Stimulated activated CD8-positive, alpha-beta memory T cell treated with anti-CD3 and anti-CD28 coated beads, Interleukin-15, amount 100 ng/mL, for 24 hours (primary cell): ENCODE measurements around the gene RPTN.

Source experiments
- DNase-seq: peaks from one replicate; pipeline ENCODE4 v3.0.0-alpha.2; 2020; ENCODE audit warnings: low read depth

RPTN gene, protein sequence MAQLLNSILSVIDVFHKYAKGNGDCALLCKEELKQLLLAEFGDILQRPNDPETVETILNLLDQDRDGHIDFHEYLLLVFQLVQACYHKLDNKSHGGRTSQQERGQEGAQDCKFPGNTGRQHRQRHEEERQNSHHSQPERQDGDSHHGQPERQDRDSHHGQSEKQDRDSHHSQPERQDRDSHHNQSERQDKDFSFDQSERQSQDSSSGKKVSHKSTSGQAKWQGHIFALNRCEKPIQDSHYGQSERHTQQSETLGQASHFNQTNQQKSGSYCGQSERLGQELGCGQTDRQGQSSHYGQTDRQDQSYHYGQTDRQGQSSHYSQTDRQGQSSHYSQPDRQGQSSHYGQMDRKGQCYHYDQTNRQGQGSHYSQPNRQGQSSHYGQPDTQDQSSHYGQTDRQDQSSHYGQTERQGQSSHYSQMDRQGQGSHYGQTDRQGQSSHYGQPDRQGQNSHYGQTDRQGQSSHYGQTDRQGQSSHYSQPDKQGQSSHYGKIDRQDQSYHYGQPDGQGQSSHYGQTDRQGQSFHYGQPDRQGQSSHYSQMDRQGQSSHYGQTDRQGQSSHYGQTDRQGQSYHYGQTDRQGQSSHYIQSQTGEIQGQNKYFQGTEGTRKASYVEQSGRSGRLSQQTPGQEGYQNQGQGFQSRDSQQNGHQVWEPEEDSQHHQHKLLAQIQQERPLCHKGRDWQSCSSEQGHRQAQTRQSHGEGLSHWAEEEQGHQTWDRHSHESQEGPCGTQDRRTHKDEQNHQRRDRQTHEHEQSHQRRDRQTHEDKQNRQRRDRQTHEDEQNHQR

GRCh38 chr1:152159144-152159543 is at the start of gene RPTN:
Gene RPTN, minus strand, starts transcription at chr1:152159228. Its CDS starts 1,339 bp downstream, at chr1:152157889.
- no peak for DNase-seq

- DNase-seq, result no peak
Observed at GRCh38 chr1:152198982-152199381, 40.0 kb upstream of the RPTN start.

DNA sequence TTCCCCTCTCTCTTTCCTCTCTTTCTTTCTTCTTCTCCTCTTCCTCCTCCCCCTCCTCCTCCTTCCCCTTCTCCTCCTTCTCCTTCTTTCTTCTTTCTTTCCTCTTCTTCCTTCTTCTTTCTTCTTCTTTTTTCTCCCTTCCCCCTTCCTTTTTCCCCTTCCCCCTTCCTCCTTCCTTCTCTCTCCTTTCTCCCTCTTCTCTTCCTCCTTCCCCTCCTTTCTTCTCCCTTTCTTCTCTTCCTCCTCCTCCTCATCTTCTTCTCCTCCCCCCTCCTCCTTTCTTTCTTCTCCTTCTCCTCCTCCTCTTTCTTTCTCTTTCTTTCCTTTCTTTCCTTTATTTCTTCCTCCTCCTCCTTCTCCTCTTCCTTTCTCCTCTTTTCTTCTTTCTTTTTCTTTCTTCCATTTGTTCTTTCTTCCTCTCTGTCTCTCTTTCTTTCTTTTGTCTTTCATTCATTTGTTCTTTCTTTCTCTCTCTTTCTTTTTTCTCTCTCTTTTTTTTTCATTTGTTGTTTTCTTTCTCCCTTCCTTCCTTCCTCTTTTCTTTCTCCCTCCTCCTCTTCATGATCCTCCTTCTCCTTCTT is 38.4 kb upstream of the RPTN start:
- DNase-seq, result no peak

GRCh38 chr1:152191711-152192110 is 32.7 kb upstream of the RPTN start:
- no peak for DNase-seq

GRCh38 chr1:152191260-152191659 is 32.2 kb upstream of the RPTN start:
- no peak for DNase-seq

GRCh38 chr1:152190589-152190988 is 31.6 kb upstream of the RPTN start:
- no peak for DNase-seq

DNA sequence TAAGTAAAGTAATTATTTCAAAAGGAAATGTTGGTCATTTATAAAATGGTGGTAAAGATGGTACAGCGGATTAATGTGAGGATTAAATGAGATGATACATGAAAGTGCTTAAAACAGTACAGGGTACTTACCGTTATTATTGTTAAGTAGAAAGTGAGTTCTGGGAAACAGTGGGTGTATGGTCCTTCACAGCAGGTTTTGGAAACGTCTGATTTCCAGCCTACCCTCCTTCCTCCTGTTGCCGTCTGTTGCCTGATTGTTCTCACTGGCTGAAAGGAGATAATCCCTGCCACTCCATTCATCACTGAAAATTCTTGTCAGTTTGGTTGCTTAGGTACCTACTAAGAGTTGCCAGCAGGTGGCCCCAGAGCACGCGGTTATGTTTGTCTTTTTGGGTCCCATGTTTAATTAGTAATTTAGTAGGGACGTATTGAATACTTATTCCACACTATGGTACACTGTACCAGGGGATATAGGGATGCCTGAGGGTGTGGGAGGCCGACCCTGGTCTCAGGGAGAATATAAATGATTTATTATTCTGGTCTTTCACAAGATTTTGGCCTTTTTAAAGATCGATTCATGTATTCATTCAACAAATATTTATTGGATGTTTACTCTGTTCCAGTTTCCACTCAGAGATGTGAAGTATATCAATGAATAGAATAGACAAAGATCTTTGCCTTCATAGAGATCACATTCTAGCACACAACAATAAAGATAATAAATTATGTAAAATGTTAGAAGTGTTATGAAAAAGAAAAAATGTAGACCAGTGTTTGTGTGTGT is 30.8 kb upstream of the RPTN start:
- peak; percentile 26 for DNase-seq

GRCh38 chr1:152188673-152189591 is 29.9 kb upstream of the RPTN start:
- peak; percentile 66 for DNase-seq

GRCh38 chr1:152186556-152187285 is 27.7 kb upstream of the RPTN start:
- no peak for DNase-seq

DNA sequence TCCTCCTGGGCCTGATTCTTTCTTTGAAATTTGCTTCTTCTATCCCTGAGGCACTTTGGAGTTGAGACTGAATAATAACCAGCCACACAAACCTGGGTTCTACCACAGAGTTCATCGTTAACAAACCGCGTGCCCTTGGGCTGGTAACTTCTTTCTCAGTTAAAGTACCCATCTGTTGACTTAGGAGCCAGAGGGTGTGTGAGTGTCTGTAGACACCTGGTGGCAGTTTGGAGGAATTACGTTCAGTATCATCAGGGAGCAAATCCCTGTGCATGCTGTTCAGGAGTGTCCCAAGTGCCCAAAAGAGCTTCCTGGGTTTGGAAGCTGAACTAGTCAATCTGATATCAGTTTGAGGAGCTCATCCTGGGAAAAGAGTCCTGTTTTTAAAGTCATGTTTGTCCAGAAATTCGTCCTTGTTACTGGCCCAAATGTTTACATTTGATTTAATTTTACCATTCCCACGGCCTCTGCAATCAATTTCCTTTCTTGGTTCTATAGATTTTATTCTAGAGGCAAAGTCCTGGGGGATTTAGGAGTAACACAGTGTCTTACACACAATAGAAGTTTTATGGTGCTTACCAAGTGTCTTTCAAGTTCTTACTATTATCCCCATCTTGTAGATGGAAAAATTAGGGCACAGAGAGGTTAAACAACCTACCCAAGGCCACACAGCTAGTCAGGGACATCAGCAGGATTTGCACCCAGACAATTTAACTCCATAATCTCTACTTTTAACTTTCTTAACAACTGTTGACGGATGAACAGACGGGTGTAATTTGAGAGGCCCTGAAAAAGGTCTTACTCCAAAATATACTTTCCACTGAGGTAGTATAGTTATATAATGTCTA is 26.7 kb upstream of the RPTN start:
- DNase-seq, result no peak

DNA sequence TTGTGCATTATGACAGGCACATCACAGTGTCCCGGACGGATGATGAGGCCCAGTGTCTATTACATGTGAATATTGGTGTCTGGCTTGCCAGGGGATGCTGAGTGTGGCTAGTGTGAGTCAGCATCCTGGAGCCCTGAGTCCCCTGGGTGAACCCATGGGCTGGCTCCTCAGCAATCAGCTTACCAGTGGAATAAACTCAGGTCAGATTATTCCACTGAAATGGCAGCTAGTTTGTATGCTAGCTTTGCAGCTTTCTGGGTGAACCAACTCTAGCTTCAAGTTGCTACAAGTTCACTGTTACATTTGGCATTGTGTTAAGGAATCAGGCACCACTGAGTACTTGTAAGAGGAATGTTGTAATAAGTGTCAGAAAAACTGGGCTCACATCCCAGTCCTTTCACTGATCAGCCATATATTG is 23.9 kb upstream of the RPTN start:
- DNase-seq, result no peak

DNA sequence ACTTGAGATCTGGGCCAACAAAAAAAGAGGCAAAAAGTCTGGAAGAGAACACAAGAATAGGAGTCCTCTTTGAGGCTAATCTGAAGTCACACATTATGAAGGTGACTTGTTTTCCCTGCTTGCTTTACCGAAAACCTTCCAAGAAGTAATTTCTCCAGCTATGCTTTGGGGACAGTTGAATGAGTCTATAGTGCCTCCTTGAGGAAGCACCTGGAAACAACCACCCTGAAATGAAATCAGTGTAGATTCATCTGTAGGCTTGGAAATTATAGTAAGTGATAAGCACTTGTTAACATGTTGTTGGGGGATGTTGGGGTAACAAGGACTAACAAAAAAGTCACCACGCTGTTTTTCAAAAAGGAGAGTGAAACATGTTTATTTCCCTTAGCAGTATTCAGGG is 23.4 kb upstream of the RPTN start:
- DNase-seq, result no peak

DNA sequence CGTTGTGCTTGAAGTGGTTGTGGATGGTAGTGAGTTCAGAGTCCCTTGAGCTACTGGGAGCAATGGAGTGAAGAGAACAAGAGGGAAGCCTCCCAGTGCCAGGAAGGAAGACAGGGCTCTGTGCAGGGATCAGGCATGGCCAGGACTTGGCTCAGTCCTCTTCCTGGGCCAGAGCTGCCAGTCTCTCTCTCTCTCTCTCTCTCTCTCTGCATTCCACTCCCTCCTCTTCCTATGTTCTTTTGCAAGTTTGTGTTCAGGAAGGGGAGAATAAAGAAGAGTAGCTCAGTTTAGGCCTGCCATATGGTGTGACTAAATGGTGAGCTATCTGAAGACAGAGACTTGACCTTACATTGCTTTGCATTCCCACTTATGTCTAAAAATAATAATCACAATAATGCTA is 20.5 kb upstream of the RPTN start:
- no peak for DNase-seq

DNA sequence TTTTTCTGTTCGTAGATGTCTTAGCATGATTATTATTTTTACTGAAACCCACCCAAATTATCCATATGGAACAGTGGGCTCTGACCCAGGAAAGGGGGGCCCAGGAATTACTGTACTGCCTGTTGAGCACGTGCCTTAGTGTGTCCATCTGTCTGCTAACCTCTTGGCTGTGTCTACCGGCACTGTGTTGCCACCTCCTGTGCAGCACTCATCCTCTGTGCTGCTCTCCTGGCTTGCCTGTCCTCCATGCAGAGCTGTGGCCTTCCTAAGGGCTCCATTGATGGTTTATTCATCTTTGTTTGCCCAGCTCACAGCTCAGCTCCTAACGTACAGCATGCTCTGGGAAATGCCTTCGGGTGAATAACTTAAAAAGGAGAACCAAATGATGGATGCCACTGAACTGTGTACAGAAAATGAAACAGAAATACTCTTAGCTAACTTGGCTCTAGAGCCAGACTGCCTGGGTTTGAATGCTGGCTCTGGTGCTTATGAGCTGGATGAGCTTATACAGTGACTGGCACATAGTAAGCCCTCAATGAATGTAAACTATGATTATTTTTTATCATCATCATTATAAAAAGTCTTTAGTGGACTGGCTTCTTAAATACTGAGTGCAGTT is 11.4 kb upstream of the RPTN start:
- DNase-seq, result no peak

- no peak for DNase-seq
Observed at GRCh38 chr1:152169366-152170025, 10.5 kb upstream of the RPTN start.

GRCh38 chr1:152168535-152168868 is 9.5 kb upstream of the RPTN start:
- no peak for DNase-seq

DNA sequence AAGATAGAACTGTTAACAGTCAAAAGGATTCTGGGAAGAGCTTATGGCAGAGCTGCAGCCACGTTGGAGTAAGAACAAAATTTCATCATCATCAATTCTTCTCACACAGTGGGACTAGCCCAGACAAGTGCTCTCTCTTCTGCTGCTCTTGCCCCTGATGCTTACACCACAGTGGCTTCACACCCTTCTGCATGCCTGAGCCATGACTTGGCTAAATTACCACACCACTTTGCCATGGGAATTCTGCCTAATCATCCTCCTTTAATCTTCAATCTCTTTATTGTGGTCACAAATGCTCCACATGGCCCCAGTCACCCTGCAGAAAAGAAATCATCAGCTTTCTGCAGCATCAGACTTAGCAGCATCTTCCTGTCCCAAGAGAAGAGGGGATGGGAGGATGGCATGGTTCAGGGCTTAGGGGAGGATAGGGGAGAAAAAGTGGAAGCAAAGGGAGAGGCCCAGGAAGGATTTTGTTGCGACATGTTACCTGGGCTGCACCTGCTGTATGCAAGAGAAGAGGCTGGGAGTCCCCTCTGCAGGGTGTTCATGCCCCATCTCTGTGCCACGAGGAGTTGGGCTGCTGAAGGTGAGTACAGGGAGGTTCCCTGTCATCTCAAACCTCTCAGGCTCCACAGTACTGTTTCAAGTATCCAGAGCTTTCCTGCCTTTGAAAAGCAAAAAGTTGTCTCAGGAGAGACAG is 9.0 kb upstream of the RPTN start:
- no peak for DNase-seq

GRCh38 chr1:152166966-152167365 is 7.9 kb upstream of the RPTN start:
- no peak for DNase-seq
